ENCODE results near the gene TAS1R3.

DNA sequence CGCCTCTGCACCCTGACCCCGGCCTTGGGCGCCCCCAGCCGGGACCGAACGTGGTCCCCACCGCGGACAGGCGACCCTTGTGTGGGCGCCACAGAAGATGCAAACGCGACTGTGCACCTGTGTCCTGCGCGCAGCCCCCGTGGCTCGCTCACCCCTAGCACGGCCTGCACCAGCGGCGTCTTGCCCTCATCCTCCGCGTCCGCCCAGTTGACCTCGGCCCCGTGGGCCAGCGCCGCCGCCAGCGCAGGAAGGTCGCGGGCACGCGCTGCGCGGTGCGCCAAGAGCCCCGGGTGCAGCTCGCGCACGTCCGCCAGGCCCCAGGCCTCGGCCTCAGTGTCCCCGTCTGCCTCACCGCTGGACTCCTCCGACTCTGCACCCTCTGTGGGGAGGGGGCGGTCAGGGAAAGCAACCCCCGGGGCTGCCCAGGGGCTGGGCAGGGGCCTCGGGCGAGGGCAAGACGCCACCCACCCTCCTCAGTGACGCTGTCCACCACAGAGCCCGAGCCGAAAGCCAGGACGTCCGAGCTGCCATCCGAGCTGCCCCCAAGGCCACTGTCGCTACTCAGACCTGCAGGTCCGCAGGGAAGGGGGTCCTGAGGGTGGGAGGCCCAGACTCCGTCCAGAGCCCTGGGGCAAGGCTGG, 36.7 kb upstream of the TAS1R3 start:
- TF ChIP-seq, protein P1, sequence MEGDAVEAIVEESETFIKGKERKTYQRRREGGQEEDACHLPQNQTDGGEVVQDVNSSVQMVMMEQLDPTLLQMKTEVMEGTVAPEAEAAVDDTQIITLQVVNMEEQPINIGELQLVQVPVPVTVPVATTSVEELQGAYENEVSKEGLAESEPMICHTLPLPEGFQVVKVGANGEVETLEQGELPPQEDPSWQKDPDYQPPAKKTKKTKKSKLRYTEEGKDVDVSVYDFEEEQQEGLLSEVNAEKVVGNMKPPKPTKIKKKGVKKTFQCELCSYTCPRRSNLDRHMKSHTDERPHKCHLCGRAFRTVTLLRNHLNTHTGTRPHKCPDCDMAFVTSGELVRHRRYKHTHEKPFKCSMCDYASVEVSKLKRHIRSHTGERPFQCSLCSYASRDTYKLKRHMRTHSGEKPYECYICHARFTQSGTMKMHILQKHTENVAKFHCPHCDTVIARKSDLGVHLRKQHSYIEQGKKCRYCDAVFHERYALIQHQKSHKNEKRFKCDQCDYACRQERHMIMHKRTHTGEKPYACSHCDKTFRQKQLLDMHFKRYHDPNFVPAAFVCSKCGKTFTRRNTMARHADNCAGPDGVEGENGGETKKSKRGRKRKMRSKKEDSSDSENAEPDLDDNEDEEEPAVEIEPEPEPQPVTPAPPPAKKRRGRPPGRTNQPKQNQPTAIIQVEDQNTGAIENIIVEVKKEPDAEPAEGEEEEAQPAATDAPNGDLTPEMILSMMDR (conservative IDR thresholded peaks at IDR 0.05; ENCODE audit: low read depth in 2 of 2) = 0 out of 4 replicates have a peak, but pooled peaks of 1 of the 2 experiments have one; percentile 7
- TF ChIP-seq EZH2 (IDR thresholded peaks at IDR 0.05; ENCODE audit: low read depth, unreplicated experiment) (no peak), EZH2phosphoT487 (IDR thresholded peaks at IDR 0.05; ENCODE audit: unreplicated experiment) (no peak), ZNF114 (CRISPR knock-in tag; IDR thresholded peaks at IDR 0.05) (no peak), JUNB (IDR thresholded peaks at IDR 0.05; ENCODE audit: unreplicated experiment) (no peak), POLR2AphosphoS5 (IDR thresholded peaks at IDR 0.05; ENCODE audit: low read depth) (no peak), CREB1 (CRISPR knock-in tag; IDR thresholded peaks at IDR 0.05; ENCODE audit: low read depth) (no peak), ZNF331 (CRISPR knock-in tag; IDR thresholded peaks at IDR 0.05; ENCODE audit: low read depth) (no peak), NANOG (IDR thresholded peaks at IDR 0.05; ENCODE audit: borderline replicate concordance) (no peak), STAT1 (IDR thresholded peaks at IDR 0.05; ENCODE audit: unreplicated experiment) (no peak)
- TF ChIP-seq, protein P2, sequence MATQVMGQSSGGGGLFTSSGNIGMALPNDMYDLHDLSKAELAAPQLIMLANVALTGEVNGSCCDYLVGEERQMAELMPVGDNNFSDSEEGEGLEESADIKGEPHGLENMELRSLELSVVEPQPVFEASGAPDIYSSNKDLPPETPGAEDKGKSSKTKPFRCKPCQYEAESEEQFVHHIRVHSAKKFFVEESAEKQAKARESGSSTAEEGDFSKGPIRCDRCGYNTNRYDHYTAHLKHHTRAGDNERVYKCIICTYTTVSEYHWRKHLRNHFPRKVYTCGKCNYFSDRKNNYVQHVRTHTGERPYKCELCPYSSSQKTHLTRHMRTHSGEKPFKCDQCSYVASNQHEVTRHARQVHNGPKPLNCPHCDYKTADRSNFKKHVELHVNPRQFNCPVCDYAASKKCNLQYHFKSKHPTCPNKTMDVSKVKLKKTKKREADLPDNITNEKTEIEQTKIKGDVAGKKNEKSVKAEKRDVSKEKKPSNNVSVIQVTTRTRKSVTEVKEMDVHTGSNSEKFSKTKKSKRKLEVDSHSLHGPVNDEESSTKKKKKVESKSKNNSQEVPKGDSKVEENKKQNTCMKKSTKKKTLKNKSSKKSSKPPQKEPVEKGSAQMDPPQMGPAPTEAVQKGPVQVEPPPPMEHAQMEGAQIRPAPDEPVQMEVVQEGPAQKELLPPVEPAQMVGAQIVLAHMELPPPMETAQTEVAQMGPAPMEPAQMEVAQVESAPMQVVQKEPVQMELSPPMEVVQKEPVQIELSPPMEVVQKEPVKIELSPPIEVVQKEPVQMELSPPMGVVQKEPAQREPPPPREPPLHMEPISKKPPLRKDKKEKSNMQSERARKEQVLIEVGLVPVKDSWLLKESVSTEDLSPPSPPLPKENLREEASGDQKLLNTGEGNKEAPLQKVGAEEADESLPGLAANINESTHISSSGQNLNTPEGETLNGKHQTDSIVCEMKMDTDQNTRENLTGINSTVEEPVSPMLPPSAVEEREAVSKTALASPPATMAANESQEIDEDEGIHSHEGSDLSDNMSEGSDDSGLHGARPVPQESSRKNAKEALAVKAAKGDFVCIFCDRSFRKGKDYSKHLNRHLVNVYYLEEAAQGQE (IDR thresholded peaks at IDR 0.05; ENCODE audit: unreplicated experiment) = no peak
- TF ChIP-seq, protein P3, sequence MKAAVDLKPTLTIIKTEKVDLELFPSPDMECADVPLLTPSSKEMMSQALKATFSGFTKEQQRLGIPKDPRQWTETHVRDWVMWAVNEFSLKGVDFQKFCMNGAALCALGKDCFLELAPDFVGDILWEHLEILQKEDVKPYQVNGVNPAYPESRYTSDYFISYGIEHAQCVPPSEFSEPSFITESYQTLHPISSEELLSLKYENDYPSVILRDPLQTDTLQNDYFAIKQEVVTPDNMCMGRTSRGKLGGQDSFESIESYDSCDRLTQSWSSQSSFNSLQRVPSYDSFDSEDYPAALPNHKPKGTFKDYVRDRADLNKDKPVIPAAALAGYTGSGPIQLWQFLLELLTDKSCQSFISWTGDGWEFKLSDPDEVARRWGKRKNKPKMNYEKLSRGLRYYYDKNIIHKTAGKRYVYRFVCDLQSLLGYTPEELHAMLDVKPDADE (IDR thresholded peaks at IDR 0.05) = no peak
- TF ChIP-seq, protein P4, sequence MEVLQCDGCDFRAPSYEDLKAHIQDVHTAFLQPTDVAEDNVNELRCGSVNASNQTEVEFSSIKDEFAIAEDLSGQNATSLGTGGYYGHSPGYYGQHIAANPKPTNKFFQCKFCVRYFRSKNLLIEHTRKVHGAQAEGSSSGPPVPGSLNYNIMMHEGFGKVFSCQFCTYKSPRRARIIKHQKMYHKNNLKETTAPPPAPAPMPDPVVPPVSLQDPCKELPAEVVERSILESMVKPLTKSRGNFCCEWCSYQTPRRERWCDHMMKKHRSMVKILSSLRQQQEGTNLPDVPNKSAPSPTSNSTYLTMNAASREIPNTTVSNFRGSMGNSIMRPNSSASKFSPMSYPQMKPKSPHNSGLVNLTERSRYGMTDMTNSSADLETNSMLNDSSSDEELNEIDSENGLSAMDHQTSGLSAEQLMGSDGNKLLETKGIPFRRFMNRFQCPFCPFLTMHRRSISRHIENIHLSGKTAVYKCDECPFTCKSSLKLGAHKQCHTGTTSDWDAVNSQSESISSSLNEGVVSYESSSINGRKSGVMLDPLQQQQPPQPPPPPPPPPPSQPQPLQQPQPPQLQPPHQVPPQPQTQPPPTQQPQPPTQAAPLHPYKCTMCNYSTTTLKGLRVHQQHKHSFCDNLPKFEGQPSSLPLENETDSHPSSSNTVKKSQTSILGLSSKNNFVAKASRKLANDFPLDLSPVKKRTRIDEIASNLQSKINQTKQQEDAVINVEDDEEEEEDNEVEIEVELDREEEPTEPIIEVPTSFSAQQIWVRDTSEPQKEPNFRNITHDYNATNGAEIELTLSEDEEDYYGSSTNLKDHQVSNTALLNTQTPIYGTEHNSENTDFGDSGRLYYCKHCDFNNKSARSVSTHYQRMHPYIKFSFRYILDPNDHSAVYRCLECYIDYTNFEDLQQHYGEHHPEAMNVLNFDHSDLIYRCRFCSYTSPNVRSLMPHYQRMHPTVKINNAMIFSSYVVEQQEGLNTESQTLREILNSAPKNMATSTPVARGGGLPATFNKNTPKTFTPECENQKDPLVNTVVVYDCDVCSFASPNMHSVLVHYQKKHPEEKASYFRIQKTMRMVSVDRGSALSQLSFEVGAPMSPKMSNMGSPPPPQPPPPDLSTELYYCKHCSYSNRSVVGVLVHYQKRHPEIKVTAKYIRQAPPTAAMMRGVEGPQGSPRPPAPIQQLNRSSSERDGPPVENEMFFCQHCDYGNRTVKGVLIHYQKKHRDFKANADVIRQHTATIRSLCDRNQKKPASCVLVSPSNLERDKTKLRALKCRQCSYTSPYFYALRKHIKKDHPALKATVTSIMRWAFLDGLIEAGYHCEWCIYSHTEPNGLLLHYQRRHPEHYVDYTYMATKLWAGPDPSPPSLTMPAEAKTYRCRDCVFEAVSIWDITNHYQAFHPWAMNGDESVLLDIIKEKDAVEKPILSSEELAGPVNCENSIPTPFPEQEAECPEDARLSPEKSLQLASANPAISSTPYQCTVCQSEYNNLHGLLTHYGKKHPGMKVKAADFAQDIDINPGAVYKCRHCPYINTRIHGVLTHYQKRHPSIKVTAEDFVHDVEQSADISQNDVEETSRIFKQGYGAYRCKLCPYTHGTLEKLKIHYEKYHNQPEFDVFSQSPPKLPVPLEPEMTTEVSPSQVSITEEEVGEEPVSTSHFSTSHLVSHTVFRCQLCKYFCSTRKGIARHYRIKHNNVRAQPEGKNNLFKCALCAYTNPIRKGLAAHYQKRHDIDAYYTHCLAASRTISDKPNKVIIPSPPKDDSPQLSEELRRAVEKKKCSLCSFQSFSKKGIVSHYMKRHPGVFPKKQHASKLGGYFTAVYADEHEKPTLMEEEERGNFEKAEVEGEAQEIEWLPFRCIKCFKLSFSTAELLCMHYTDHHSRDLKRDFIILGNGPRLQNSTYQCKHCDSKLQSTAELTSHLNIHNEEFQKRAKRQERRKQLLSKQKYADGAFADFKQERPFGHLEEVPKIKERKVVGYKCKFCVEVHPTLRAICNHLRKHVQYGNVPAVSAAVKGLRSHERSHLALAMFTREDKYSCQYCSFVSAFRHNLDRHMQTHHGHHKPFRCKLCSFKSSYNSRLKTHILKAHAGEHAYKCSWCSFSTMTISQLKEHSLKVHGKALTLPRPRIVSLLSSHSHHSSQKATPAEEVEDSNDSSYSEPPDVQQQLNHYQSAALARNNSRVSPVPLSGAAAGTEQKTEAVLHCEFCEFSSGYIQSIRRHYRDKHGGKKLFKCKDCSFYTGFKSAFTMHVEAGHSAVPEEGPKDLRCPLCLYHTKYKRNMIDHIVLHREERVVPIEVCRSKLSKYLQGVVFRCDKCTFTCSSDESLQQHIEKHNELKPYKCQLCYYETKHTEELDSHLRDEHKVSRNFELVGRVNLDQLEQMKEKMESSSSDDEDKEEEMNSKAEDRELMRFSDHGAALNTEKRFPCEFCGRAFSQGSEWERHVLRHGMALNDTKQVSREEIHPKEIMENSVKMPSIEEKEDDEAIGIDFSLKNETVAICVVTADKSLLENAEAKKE (CRISPR knock-in tag; IDR thresholded peaks at IDR 0.05) = no peak
